ENCODE measurements around the gene SMIM38. TPM values are rescaled to one million over a fixed set of nuclear protein-coding genes. Genes with fewer than 3 reads are reported as not detected.
A peak's percentile ranks its signal among the peaks of the same experiment; 100 is the strongest.

The SMIM38 gene
- total and polyA plus RNA-seq, 2 experiments from 2014 or later = 0.38 TPM; not detected in 1

GRCh38 chr11:69129647-69130046 is 26.1 kb upstream of the SMIM38 start:
- H3K4me3 Mint-ChIP-seq = no peak overlapping the region
- no peak overlapping the region for H3K4me3 ChIP-seq
- ATAC-seq (no peak), DNase-seq (ENCODE audit: low spot score) (no peak)
- no peak overlapping the region for H2AFZ ChIP-seq
- H3K27me3 Mint-ChIP-seq (ENCODE audit: insufficient read depth, low read depth, poor library complexity) = peaks cover 5% of the 10 kb centered on the region
- no peaks in the 10 kb centered on the region for H3K27me3 ChIP-seq (ENCODE audit: insufficient read depth)
- peaks cover 22% of the 10 kb centered on the region; the same call in 2 of the 3 replicates for H3K36me3 Mint-ChIP-seq (ENCODE audit: low read depth)
- H3K4me1 Mint-ChIP-seq = peaks cover 4% of the 10 kb centered on the region; the same call in 1 of the 3 replicates
- H3K4me1 ChIP-seq (ENCODE audit: insufficient read depth) = no peaks in the 10 kb centered on the region
- H3K36me3 ChIP-seq (ENCODE audit: insufficient read depth) = peaks cover 8% of the 10 kb centered on the region
- H3K27ac Mint-ChIP-seq = no peak overlapping the region
- no peaks in the 10 kb centered on the region for H4K20me1 ChIP-seq (replicated peaks; ENCODE audit: insufficient read depth)
- H3K27ac ChIP-seq (ENCODE audit: low read depth) = no peak overlapping the region
- TF ChIP-seq POLR2AphosphoS5 (IDR thresholded peaks at IDR 0.05; ENCODE audit: low read depth) = no peak
- no peak for TF ChIP-seq JUNB (IDR thresholded peaks at IDR 0.05; ENCODE audit: unreplicated experiment)
- TF ChIP-seq, protein P1, sequence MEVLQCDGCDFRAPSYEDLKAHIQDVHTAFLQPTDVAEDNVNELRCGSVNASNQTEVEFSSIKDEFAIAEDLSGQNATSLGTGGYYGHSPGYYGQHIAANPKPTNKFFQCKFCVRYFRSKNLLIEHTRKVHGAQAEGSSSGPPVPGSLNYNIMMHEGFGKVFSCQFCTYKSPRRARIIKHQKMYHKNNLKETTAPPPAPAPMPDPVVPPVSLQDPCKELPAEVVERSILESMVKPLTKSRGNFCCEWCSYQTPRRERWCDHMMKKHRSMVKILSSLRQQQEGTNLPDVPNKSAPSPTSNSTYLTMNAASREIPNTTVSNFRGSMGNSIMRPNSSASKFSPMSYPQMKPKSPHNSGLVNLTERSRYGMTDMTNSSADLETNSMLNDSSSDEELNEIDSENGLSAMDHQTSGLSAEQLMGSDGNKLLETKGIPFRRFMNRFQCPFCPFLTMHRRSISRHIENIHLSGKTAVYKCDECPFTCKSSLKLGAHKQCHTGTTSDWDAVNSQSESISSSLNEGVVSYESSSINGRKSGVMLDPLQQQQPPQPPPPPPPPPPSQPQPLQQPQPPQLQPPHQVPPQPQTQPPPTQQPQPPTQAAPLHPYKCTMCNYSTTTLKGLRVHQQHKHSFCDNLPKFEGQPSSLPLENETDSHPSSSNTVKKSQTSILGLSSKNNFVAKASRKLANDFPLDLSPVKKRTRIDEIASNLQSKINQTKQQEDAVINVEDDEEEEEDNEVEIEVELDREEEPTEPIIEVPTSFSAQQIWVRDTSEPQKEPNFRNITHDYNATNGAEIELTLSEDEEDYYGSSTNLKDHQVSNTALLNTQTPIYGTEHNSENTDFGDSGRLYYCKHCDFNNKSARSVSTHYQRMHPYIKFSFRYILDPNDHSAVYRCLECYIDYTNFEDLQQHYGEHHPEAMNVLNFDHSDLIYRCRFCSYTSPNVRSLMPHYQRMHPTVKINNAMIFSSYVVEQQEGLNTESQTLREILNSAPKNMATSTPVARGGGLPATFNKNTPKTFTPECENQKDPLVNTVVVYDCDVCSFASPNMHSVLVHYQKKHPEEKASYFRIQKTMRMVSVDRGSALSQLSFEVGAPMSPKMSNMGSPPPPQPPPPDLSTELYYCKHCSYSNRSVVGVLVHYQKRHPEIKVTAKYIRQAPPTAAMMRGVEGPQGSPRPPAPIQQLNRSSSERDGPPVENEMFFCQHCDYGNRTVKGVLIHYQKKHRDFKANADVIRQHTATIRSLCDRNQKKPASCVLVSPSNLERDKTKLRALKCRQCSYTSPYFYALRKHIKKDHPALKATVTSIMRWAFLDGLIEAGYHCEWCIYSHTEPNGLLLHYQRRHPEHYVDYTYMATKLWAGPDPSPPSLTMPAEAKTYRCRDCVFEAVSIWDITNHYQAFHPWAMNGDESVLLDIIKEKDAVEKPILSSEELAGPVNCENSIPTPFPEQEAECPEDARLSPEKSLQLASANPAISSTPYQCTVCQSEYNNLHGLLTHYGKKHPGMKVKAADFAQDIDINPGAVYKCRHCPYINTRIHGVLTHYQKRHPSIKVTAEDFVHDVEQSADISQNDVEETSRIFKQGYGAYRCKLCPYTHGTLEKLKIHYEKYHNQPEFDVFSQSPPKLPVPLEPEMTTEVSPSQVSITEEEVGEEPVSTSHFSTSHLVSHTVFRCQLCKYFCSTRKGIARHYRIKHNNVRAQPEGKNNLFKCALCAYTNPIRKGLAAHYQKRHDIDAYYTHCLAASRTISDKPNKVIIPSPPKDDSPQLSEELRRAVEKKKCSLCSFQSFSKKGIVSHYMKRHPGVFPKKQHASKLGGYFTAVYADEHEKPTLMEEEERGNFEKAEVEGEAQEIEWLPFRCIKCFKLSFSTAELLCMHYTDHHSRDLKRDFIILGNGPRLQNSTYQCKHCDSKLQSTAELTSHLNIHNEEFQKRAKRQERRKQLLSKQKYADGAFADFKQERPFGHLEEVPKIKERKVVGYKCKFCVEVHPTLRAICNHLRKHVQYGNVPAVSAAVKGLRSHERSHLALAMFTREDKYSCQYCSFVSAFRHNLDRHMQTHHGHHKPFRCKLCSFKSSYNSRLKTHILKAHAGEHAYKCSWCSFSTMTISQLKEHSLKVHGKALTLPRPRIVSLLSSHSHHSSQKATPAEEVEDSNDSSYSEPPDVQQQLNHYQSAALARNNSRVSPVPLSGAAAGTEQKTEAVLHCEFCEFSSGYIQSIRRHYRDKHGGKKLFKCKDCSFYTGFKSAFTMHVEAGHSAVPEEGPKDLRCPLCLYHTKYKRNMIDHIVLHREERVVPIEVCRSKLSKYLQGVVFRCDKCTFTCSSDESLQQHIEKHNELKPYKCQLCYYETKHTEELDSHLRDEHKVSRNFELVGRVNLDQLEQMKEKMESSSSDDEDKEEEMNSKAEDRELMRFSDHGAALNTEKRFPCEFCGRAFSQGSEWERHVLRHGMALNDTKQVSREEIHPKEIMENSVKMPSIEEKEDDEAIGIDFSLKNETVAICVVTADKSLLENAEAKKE (CRISPR knock-in tag; IDR thresholded peaks at IDR 0.05) = no peak
- TF ChIP-seq EZH2 (IDR thresholded peaks at IDR 0.05; ENCODE audit: low read depth, unreplicated experiment) = no peak
- peaks cover 38% of the 10 kb centered on the region for H3K9me3 Mint-ChIP-seq
- no peaks in the 10 kb centered on the region for H3K79me2 ChIP-seq (replicated peaks; ENCODE audit: insufficient read depth)
- H3K4me2 ChIP-seq = no peak overlapping the region
- H3F3A ChIP-seq (replicated peaks; ENCODE audit: low read depth) = no peaks in the 10 kb centered on the region
- 0 out of 2 replicates have a peak, but pooled peaks cover 4% of the 10 kb centered on the region for H3K9me2 ChIP-seq (ENCODE audit: insufficient read depth)

GRCh38 chr11:69130654-69131053 is 25.1 kb upstream of the SMIM38 start:
- H2AFZ ChIP-seq = no peak overlapping the region
- DNase-seq (ENCODE audit: low spot score) = peak; percentile 22
- H3K27me3 ChIP-seq (ENCODE audit: insufficient read depth) = no peaks in the 10 kb centered on the region
- H3K27ac Mint-ChIP-seq = no peak overlapping the region
- no peak; the same call in 2 of the 3 replicates for ATAC-seq
- 0 out of 2 replicates have a peak, but pooled peaks cover 4% of the 10 kb centered on the region for H3K9me2 ChIP-seq (ENCODE audit: insufficient read depth)
- no peak overlapping the region for H3K4me3 Mint-ChIP-seq
- no peak overlapping the region for H3K27ac ChIP-seq (ENCODE audit: low read depth)
- no peaks in the 10 kb centered on the region for H4K20me1 ChIP-seq (replicated peaks; ENCODE audit: insufficient read depth)
- H3K9me3 Mint-ChIP-seq = peaks cover 38% of the 10 kb centered on the region
- H3K4me1 ChIP-seq (ENCODE audit: insufficient read depth) = no peaks in the 10 kb centered on the region
- H3K4me2 ChIP-seq = no peak overlapping the region
- H3K4me1 Mint-ChIP-seq = peaks cover 4% of the 10 kb centered on the region; the same call in 1 of the 3 replicates
- no peaks in the 10 kb centered on the region for H3F3A ChIP-seq (replicated peaks; ENCODE audit: low read depth)
- H3K36me3 ChIP-seq (ENCODE audit: insufficient read depth) = peaks cover 8% of the 10 kb centered on the region
- no peaks in the 10 kb centered on the region for H3K79me2 ChIP-seq (replicated peaks; ENCODE audit: insufficient read depth)
- peaks cover 7% of the 10 kb centered on the region for H3K27me3 Mint-ChIP-seq (ENCODE audit: insufficient read depth, low read depth, poor library complexity)
- H3K4me3 ChIP-seq = no peak overlapping the region
- peaks cover 22% of the 10 kb centered on the region; the same call in 2 of the 3 replicates for H3K36me3 Mint-ChIP-seq (ENCODE audit: low read depth)
- TF ChIP-seq, protein P1 (CRISPR knock-in tag; IDR thresholded peaks at IDR 0.05) = no peak
- no peak for TF ChIP-seq ZNF114 (CRISPR knock-in tag; IDR thresholded peaks at IDR 0.05)

All from GM23338 (cell line).